Measurements from ENCODE around the gene RIC1.
"Not testable (repeated sequence)": the region's sequence is repeated elsewhere in the genome, so short reads cannot be mapped to it uniquely, and the experiment has no call there.

Gene RIC1

DNA sequence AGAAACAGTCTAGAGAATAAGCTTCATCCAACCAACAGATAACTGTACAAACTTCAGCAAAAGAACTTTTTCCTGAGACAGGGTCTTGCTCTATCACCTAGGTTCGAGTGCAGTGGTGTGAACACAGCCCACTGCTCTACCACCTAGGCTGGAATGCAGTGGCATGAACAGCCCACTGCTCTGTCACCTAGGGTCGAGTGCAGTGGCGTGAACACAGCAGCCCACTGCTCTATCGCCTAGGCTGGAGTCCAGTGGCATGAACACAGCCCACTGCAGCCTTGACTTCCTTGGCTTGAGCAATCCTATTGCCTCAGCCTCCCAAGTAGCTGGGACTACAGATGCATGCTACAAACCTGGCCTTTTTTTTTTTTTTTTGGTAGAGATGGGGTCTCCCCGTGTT lies 160.6 kb downstream of the RIC1 start:
- Histone ChIP-seq H3K27ac (ENCODE audit: low read depth, low read length) (no peak overlapping the region), H3K9ac (ENCODE audit: low read depth, low read length) (no peak overlapping the region), H3K36me3 (ENCODE audit: control insufficient read depth, insufficient read depth, low read length) (peaks cover 34% of the 10 kb centered on the region), H3K27me3 (ENCODE audit: control insufficient read depth, insufficient read depth, low read length) (no peaks in the 10 kb centered on the region), H3K4me1 (ENCODE audit: control insufficient read depth, insufficient read depth, low read length) (peaks cover 4% of the 10 kb centered on the region), H3K4me3 (ENCODE audit: low read depth, low read length) (no peak overlapping the region), H3K9me3 (ENCODE audit: control insufficient read depth, insufficient read depth, low read length) (no peaks in the 10 kb centered on the region)

DNA sequence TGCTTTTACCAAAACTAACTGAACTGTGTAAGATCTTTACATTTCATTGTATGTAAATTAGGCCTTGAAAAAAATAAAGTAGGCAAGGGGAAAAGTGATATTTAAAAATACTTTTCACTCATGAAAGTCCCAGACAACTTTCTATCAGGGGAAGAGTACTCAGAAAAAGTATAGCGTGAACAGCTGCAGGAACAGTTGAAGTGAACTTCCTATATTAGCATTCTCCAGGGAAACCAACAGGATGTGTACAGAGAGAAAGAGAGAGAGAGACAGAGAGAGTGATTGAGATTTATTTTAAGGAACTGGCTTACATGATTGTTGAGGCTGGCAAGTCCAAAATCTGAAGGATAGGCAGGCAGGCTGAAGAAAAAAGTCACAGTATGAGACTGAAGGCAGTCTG lies 162.0 kb downstream of the RIC1 start:
- Histone ChIP-seq H3K9me3 (ENCODE audit: control insufficient read depth, insufficient read depth, low read length) (no peaks in the 10 kb centered on the region), H3K4me3 (ENCODE audit: low read depth, low read length) (no peak overlapping the region), H3K36me3 (ENCODE audit: control insufficient read depth, insufficient read depth, low read length) (peaks cover 27% of the 10 kb centered on the region)

DNA sequence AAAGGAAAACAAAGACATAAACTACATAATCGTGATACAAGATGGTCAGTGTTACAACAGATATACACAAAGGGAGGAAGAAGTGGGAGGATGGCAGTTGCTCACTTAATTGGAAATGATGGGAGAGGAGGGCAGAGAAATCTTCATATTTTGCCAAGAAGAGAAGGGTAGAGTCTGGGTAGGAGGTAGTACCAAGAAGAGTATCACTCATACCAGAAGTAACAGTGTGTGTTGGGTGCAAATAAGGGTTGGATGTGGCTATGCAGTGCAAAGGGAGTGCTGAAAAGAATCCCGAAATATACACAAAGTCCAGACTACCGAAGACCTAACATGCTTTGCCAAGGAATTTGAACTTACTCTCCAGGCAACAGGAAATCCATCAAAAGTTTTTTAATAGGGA lies 163.0 kb downstream of the RIC1 start:
- H3K27me3 ChIP-seq (ENCODE audit: control insufficient read depth, insufficient read depth, low read length): no peaks in the 10 kb centered on the region
- no peaks in the 10 kb centered on the region for H3K4me1 ChIP-seq (ENCODE audit: control insufficient read depth, insufficient read depth, low read length)
- no peak overlapping the region for H3K4me3 ChIP-seq (ENCODE audit: low read depth, low read length)
- peaks cover 18% of the 10 kb centered on the region for H3K36me3 ChIP-seq (ENCODE audit: control insufficient read depth, insufficient read depth, low read length)
- no peak overlapping the region for H3K27ac ChIP-seq (ENCODE audit: low read depth, low read length)
- no peaks in the 10 kb centered on the region for H3K9me3 ChIP-seq (ENCODE audit: control insufficient read depth, insufficient read depth, low read length)
- H3K9ac ChIP-seq (ENCODE audit: low read depth, low read length): no peak overlapping the region

More for the DNA sequence above, 162.0 kb downstream of the RIC1 start:
- Histone ChIP-seq H3K27me3 (ENCODE audit: control insufficient read depth, insufficient read depth, low read length) (no peaks in the 10 kb centered on the region), H3K4me1 (ENCODE audit: control insufficient read depth, insufficient read depth, low read length) (no peaks in the 10 kb centered on the region), H3K9ac (ENCODE audit: low read depth, low read length) (no peak overlapping the region), H3K27ac (ENCODE audit: low read depth, low read length) (no peak overlapping the region)

DNA sequence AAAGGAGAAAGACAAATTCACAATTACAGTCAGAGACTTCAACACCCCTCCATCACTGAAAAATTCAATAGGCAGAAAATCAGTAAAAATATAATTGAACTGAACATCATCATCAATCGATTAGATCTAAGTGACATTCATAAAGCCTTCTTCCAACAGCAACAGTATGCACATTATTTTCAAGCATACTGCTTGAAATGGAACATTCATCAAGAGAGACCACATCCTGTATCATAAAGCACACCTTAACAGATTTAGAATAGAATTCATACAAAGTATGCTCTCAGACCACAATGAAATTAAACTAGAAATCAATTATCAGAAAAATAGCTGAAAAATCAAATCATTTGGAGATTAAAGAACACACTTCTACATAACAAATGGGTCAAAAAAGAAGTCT lies 164.9 kb downstream of the RIC1 start:
- no peaks in the 10 kb centered on the region for H3K4me1 ChIP-seq (ENCODE audit: control insufficient read depth, insufficient read depth, low read length)
- no peak overlapping the region for H3K4me3 ChIP-seq (ENCODE audit: low read depth, low read length)
- H3K9ac ChIP-seq (ENCODE audit: low read depth, low read length): no peak overlapping the region
- peaks cover 13% of the 10 kb centered on the region; the same call in 1 of the 2 replicates for H3K36me3 ChIP-seq (ENCODE audit: control insufficient read depth, insufficient read depth, low read length)
- H3K9me3 ChIP-seq (ENCODE audit: control insufficient read depth, insufficient read depth, low read length): no peaks in the 10 kb centered on the region
- H3K27ac ChIP-seq (ENCODE audit: low read depth, low read length): no peak overlapping the region
- H3K27me3 ChIP-seq (ENCODE audit: control insufficient read depth, insufficient read depth, low read length): no peaks in the 10 kb centered on the region

DNA sequence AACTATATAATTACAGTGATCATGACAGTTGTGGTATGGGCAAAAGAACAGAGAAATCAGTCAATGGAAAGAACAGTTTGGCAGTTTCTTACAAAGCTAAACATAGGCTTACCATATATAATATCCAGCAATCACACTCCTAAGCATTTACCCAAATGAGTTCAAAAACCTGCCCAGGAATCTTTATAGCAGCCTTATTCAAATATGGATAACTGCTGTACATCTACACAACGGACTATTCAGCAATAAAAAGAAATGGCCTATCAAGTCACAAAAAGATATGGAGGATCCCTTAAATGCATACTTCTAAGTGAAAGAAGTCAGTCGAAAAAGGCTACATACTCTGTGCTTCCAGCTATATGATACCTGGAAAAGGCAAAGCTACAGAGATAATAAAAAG lies 167.4 kb downstream of the RIC1 start:
- Histone ChIP-seq H3K9ac (ENCODE audit: low read depth, low read length) (no peak overlapping the region), H3K27me3 (ENCODE audit: control insufficient read depth, insufficient read depth, low read length) (no peaks in the 10 kb centered on the region), H3K4me1 (ENCODE audit: control insufficient read depth, insufficient read depth, low read length) (no peaks in the 10 kb centered on the region), H3K4me3 (ENCODE audit: low read depth, low read length) (no peak overlapping the region), H3K36me3 (ENCODE audit: control insufficient read depth, insufficient read depth, low read length) (peaks cover 4% of the 10 kb centered on the region; the same call in 1 of the 2 replicates), H3K9me3 (ENCODE audit: control insufficient read depth, insufficient read depth, low read length) (no peaks in the 10 kb centered on the region), H3K27ac (ENCODE audit: low read depth, low read length) (no peak overlapping the region)

DNA sequence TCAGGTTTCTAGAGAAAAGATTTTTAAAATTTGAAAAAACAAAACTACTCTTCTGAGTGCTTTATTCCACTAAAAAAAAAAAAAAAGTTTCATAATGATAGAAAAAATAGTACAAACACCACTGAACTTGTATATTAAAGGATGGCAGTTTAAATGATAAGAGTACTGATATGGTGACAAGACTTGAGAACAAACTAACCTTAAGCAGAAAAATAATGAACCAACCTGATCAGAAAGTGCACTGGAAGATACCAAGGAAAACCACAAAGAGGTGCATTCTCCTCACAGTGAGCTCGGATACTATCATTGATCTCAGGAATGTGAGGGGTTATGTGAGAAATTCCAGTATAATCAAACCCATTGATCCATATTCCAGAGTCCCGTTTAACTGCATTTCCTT lies 169.7 kb downstream of the RIC1 start:
- no peaks in the 10 kb centered on the region for H3K36me3 ChIP-seq (ENCODE audit: control insufficient read depth, insufficient read depth, low read length)
- H3K9ac ChIP-seq (ENCODE audit: low read depth, low read length): no peak overlapping the region
- H3K4me3 ChIP-seq (ENCODE audit: low read depth, low read length): no peak overlapping the region
- H3K27ac ChIP-seq (ENCODE audit: low read depth, low read length): no peak overlapping the region
- no peaks in the 10 kb centered on the region for H3K4me1 ChIP-seq (ENCODE audit: control insufficient read depth, insufficient read depth, low read length)
- no peaks in the 10 kb centered on the region for H3K9me3 ChIP-seq (ENCODE audit: control insufficient read depth, insufficient read depth, low read length)
- H3K27me3 ChIP-seq (ENCODE audit: control insufficient read depth, insufficient read depth, low read length): no peaks in the 10 kb centered on the region

DNA sequence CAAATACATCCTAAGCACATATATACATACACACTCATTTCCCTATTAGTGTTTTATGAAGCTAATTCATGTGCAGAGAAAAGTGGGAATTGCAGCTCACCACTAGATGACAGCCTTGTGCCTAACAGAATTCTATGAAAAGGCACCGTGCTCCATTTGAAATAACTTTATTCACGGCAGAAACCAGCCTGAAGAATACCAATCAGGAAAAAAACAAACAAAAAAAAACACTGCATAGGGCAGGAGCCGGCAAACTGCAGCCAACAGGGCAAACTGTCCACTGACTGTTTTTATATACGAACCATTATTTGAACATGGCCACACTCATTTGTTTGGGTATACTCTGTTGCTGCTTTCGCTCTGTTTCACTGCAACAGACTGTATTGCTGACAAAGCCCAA lies 170.4 kb downstream of the RIC1 start:
- Histone ChIP-seq H3K4me3 (ENCODE audit: low read depth, low read length) (no peak overlapping the region), H3K36me3 (ENCODE audit: control insufficient read depth, insufficient read depth, low read length) (no peaks in the 10 kb centered on the region), H3K27ac (ENCODE audit: low read depth, low read length) (no peak overlapping the region), H3K4me1 (ENCODE audit: control insufficient read depth, insufficient read depth, low read length) (no peaks in the 10 kb centered on the region), H3K27me3 (ENCODE audit: control insufficient read depth, insufficient read depth, low read length) (no peaks in the 10 kb centered on the region), H3K9ac (ENCODE audit: low read depth, low read length) (no peak overlapping the region), H3K9me3 (ENCODE audit: control insufficient read depth, insufficient read depth, low read length) (no peaks in the 10 kb centered on the region)

DNA sequence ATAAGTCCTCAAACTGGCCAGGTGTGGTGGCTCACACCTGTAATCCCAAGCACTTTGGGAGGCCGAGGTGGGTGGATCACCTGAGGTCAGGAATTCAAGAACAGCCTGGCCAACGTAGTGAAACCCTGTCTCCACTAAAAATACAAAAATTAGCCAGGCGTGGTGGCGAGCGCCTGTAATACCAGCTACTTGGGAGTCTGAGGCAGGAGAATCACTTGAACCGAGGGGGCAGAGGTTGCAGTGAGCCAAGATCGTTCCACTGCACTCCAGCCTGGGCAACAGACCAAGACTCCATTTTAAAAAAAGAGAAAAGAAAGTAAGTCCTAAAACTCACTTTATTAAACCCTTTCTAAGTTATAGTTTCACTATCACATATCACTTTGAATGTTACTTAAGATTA lies 171.5 kb downstream of the RIC1 start:
- not testable (repeated sequence) for H3K27me3 ChIP-seq (ENCODE audit: control insufficient read depth, insufficient read depth, low read length); H3K9me3 ChIP-seq (ENCODE audit: control insufficient read depth, insufficient read depth, low read length); H3K9ac ChIP-seq (ENCODE audit: low read depth, low read length); H3K4me1 ChIP-seq (ENCODE audit: control insufficient read depth, insufficient read depth, low read length); H3K4me3 ChIP-seq (ENCODE audit: low read depth, low read length); H3K36me3 ChIP-seq (ENCODE audit: control insufficient read depth, insufficient read depth, low read length); H3K27ac ChIP-seq (ENCODE audit: low read depth, low read length)

DNA sequence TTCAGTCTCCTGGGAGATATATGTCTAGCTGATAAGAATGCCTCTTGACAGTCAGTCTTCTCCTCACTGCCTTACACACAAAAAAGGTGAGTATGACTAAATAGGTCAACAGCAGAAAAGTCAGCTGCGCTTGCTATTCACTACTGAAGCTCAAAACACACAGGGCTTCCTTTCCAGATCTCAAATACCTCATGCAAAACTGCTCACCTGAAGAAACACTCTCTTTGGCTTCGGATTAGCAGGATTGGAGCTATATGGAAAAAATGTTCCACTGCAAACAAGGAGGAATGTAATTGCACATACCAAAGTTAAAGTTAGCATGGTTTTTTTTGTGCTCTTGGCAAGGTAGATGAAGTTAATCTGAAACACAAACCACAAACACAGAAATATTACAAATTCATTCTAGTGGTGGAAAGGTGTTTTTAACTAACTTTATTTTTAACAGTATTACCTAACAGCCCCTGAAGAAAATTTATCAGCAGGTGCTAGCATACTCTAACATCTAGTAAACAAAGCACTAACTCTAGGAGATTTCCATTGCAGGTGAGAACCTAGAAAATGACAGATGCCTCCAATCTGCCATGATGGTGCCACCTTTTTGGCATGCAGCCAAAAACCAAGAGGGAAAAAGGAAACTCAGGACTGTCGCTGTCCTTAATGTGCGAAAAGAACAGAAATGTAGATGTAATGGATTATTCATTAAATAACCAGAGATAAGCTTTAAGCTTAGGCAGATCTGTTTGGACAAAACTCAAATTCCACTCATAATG lies 172.2 kb downstream of the RIC1 start:
- H3K9ac ChIP-seq (ENCODE audit: low read depth, low read length): no peak overlapping the region
- H3K4me1 ChIP-seq (ENCODE audit: control insufficient read depth, insufficient read depth, low read length): no peaks in the 10 kb centered on the region
- no peaks in the 10 kb centered on the region for H3K9me3 ChIP-seq (ENCODE audit: control insufficient read depth, insufficient read depth, low read length)
- H3K27ac ChIP-seq (ENCODE audit: low read depth, low read length): no peak overlapping the region
- H3K27me3 ChIP-seq (ENCODE audit: control insufficient read depth, insufficient read depth, low read length): no peaks in the 10 kb centered on the region
- H3K4me3 ChIP-seq (ENCODE audit: low read depth, low read length): no peak overlapping the region
- H3K36me3 ChIP-seq (ENCODE audit: control insufficient read depth, insufficient read depth, low read length): 0 out of 2 replicates have a peak, but pooled peaks cover 5% of the 10 kb centered on the region

DNA sequence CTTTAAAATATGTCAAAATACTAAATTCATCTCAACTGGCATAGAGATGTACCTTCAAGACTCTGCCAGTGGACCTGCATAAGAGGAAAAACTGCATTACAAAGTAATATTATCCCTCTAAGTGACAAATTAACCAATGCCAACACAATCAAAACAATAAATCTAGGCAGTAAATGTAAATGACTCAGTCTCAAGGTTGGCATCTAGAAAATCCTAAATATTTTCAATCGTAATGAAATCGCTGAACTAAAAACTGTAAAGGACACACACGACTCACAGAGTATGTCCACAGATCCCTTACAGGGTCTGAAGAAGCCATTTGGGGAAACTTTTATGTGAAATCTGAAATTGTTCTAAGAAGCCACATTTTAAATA lies 172.8 kb downstream of the RIC1 start:
- H3K9me3 ChIP-seq (ENCODE audit: control insufficient read depth, insufficient read depth, low read length): no peaks in the 10 kb centered on the region
- no peak overlapping the region for H3K27ac ChIP-seq (ENCODE audit: low read depth, low read length)
- 0 out of 2 replicates have a peak, but pooled peaks cover 5% of the 10 kb centered on the region for H3K36me3 ChIP-seq (ENCODE audit: control insufficient read depth, insufficient read depth, low read length)

DNA sequence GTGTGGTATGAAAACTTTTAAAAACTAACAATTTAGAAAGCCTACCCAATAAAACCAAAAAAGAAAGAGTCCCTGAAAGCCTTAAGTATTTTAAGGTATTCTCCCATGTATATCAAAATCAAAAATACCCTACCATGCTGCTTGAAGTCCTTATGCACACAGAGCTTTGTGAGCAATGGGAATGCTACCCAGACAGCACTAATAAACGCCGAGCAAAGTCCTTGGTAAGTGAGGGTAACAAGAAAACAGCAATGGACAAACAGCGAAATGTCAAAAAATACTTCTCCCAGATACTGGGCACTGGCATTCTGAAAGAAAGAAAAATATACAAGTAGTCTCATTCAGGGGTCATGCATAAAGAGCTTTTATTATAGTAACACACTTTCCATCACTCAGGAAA lies 176.6 kb downstream of the RIC1 start:
- peaks cover 14% of the 10 kb centered on the region for H3K36me3 ChIP-seq (ENCODE audit: control insufficient read depth, insufficient read depth, low read length)
- H3K27me3 ChIP-seq (ENCODE audit: control insufficient read depth, insufficient read depth, low read length): no peaks in the 10 kb centered on the region
- no peaks in the 10 kb centered on the region for H3K4me1 ChIP-seq (ENCODE audit: control insufficient read depth, insufficient read depth, low read length)
- H3K9ac ChIP-seq (ENCODE audit: low read depth, low read length): no peak overlapping the region
- H3K9me3 ChIP-seq (ENCODE audit: control insufficient read depth, insufficient read depth, low read length): no peaks in the 10 kb centered on the region
- no peak overlapping the region for H3K4me3 ChIP-seq (ENCODE audit: low read depth, low read length)
- H3K27ac ChIP-seq (ENCODE audit: low read depth, low read length): no peak overlapping the region

More for the DNA sequence above, 172.8 kb downstream of the RIC1 start:
- Histone ChIP-seq H3K4me3 (ENCODE audit: low read depth, low read length) (no peak overlapping the region), H3K9ac (ENCODE audit: low read depth, low read length) (no peak overlapping the region), H3K4me1 (ENCODE audit: control insufficient read depth, insufficient read depth, low read length) (no peaks in the 10 kb centered on the region), H3K27me3 (ENCODE audit: control insufficient read depth, insufficient read depth, low read length) (no peaks in the 10 kb centered on the region)

Measured in HUES48 (cell line).